ENCODE data around the gene HSFX3. TPM values are rescaled to one million over a fixed set of nuclear protein-coding genes. Genes with fewer than 3 reads are reported as not detected.
"Not testable (repeated sequence)": the region's sequence is repeated elsewhere in the genome, so short reads cannot be mapped to it uniquely, and the experiment has no call there.

Gene HSFX3, protein sequence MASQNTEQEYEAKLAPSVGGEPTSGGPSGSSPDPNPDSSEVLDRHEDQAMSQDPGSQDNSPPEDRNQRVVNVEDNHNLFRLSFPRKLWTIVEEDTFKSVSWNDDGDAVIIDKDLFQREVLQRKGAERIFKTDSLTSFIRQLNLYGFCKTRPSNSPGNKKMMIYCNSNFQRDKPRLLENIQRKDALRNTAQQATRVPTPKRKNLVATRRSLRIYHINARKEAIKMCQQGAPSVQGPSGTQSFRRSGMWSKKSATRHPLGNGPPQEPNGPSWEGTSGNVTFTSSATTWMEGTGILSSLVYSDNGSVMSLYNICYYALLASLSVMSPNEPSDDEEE
- total RNA-seq: not detected

DNA sequence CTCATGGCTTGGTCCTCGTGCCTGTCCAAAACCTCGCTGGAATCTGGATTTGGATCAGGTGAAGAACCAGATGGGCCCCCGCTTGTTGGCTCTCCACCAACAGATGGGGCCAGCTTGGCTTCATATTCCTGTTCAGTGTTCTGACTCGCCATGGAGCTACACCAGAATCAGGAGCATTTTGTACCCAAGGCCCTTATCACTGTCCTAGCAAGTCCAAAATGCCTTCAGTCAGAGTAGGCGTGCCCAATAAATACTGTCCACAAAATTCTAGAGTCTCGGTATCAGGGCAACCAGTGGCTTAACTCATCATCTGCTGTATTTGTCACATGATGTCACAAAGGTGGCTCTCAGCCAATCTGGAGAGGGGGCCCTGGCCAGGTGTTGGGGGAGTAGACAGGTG is at the start of gene HSFX3:
Gene HSFX3 (minus strand): TSS at position 224 of the 400 bp plus-strand sequence. CDS start 72 bp downstream, at position 152.
- not testable (repeated sequence) for H3K4me1 ChIP-seq (ENCODE audit: control insufficient read depth in 1 of 2, low read depth in 2 of 2); H3K27ac ChIP-seq; H3K27me3 ChIP-seq (replicated peaks; ENCODE audit: insufficient read depth); H3K36me3 ChIP-seq; H3K4me3 ChIP-seq; H3K9me3 ChIP-seq; ATAC-seq (ENCODE audit: insufficient number of reproducible peaks, low FRiP score, low read depth); DNase-seq (ENCODE audit: low spot score)

DNA sequence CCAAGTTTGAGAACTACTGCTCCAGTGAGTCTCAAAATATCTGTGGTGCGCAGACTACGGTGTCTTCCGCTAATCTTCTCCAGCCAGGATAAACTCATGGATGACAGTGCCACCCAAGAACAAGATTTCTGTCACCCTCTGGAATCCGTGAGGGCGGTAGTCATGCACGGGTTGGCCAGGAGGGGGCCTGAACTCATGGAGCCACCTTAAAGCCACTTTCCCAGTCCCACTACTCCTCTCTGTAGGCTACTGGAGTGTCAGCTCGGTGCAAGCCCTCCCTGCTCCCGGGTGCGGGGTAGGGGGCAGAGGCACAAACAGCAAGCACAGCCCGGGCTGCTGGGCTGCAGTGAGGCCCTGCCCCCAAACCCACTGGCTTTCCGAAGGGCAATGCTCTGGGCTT is 48.9 kb upstream of the HSFX3 start:
- not testable (repeated sequence) for ATAC-seq (ENCODE audit: insufficient number of reproducible peaks, low FRiP score, low read depth); H3K9me3 ChIP-seq; H3K27me3 ChIP-seq (replicated peaks; ENCODE audit: insufficient read depth); H3K36me3 ChIP-seq; H3K27ac ChIP-seq; DNase-seq (ENCODE audit: low spot score); H3K4me1 ChIP-seq (ENCODE audit: control insufficient read depth in 1 of 2, low read depth in 2 of 2); H3K4me3 ChIP-seq

DNA sequence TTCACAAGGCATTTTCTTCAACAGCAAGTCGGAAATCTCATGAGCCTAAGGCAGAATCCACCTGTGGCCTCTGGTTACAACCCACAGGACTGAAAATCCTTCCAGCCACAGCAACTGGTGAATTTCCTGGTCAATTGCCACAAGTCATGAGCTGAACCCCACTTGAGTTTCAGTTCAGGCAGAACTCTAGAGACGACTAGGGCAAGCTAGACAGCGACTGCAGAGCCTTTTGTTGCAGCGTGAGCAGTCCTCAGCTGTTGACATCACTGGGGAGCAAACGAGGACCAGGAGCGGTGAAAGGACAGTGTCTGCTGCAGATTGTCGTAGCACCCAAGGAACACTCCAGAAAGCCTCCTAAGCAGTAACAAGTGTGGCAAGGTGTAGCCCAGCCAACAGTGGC is 46.2 kb upstream of the HSFX3 start:
- not testable (repeated sequence) for H3K27me3 ChIP-seq (replicated peaks; ENCODE audit: insufficient read depth); H3K4me1 ChIP-seq (ENCODE audit: control insufficient read depth in 1 of 2, low read depth in 2 of 2); H3K4me3 ChIP-seq; H3K9me3 ChIP-seq; H3K27ac ChIP-seq; H3K36me3 ChIP-seq; DNase-seq (ENCODE audit: low spot score); ATAC-seq (ENCODE audit: insufficient number of reproducible peaks, low FRiP score, low read depth)

DNA sequence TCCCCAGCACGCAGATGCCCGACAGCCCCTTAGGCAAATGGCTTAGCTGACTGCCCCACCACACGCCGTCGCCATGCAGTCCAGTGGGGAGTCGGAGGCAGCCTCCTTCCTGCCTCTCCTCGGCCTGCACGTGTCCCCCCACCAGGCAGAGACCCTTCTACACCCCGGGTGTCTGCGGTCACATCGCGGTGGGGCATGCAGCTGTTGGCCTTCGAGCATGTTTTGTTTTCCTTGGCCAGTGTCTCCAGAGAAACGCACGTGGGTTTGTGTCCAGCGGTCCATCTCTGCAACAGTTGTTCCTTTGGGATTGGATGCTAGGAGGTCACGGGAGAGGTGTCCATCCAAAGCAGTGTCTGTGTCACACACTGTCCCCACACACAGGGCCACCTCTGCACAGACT is 45.5 kb upstream of the HSFX3 start, which contains the start of gene HSFX2:
Gene HSFX2 (minus strand): TSS at position 101 of the 400 bp plus-strand sequence. CDS start 614 bp downstream, outside the sequence.
- not testable (repeated sequence) for H3K36me3 ChIP-seq; H3K4me3 ChIP-seq; H3K27ac ChIP-seq; ATAC-seq (ENCODE audit: insufficient number of reproducible peaks, low FRiP score, low read depth); H3K9me3 ChIP-seq; DNase-seq (ENCODE audit: low spot score); H3K27me3 ChIP-seq (replicated peaks; ENCODE audit: insufficient read depth); H3K4me1 ChIP-seq (ENCODE audit: control insufficient read depth in 1 of 2, low read depth in 2 of 2)

DNA sequence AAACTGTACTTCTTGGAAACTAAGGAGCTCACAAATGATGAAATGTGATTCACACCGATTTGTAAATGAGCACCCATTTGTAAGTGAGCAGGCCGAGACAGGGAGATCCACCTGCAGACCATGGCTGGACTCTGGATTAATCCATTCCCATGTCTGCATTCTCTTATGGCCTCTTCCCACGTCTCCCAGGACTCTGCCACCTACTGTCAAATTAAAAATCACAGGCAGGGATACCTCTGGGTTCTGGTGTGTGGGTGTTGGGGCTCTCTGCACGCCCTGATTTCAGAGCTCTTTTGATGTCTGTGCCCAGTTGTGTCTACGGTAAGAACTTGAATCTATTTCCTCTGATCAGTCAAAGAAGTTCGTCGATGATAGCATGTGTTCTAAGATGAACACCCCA is 41.3 kb upstream of the HSFX3 start:
- not testable (repeated sequence) for H3K27ac ChIP-seq; H3K36me3 ChIP-seq; H3K27me3 ChIP-seq (replicated peaks; ENCODE audit: insufficient read depth); H3K4me3 ChIP-seq; H3K9me3 ChIP-seq; ATAC-seq (ENCODE audit: insufficient number of reproducible peaks, low FRiP score, low read depth); DNase-seq (ENCODE audit: low spot score); H3K4me1 ChIP-seq (ENCODE audit: control insufficient read depth in 1 of 2, low read depth in 2 of 2)

DNA sequence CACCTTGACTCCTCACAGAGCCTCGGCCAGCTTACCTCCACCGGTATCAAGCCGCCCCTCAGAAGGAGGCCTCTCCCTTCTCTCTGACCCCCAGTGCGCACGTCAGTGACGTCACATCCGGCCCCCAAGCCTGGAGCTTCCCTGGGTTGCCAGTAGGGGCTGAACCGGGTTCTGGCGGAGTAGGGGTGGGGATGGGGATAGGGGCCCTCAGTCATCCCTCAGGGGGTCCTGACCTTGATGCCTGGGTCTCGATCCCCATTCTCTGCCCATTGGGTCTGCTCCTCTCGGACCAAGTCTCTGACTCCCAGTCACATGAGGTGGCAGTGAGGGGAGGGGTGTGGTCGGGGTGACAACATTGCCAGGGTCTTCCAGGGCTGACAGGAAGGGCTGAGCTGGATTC is 37.6 kb upstream of the HSFX3 start, which contains the start of gene MAGEA9B:
Gene MAGEA9B (minus strand): TSS at position 101 of the 400 bp plus-strand sequence. CDS start 4,280 bp downstream, outside the sequence.
- ATAC-seq (ENCODE audit: insufficient number of reproducible peaks, low FRiP score, low read depth); DNase-seq (ENCODE audit: low spot score); H3K27ac ChIP-seq; H3K4me1 ChIP-seq (ENCODE audit: control insufficient read depth in 1 of 2, low read depth in 2 of 2); H3K27me3 ChIP-seq (replicated peaks; ENCODE audit: insufficient read depth); H3K9me3 ChIP-seq; H3K4me3 ChIP-seq; H3K36me3 ChIP-seq: not testable (repeated sequence)

DNA sequence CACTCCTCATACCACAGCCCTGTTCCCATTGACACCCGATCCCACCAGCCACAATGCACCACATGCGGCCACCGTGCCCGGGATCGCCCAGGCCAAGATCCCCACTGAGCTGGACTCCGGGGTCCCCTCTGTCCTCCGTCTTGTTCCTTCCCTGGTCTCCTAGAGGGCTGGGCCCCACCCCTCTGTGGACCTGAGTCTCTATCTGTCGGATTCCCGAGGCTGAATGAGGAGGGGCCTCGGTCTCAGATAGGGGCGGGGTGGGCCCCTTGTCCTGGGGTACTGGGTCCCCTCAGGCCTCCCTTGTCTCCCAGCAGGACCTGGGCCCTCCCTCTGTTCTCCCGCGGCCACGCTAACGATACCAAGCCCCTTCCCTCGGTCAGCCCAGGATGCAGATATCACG is 35.9 kb upstream of the HSFX3 start:
- H3K27me3 ChIP-seq (replicated peaks; ENCODE audit: insufficient read depth); H3K36me3 ChIP-seq; H3K27ac ChIP-seq; H3K4me1 ChIP-seq (ENCODE audit: control insufficient read depth in 1 of 2, low read depth in 2 of 2); ATAC-seq (ENCODE audit: insufficient number of reproducible peaks, low FRiP score, low read depth); H3K9me3 ChIP-seq; DNase-seq (ENCODE audit: low spot score); H3K4me3 ChIP-seq: not testable (repeated sequence)

DNA sequence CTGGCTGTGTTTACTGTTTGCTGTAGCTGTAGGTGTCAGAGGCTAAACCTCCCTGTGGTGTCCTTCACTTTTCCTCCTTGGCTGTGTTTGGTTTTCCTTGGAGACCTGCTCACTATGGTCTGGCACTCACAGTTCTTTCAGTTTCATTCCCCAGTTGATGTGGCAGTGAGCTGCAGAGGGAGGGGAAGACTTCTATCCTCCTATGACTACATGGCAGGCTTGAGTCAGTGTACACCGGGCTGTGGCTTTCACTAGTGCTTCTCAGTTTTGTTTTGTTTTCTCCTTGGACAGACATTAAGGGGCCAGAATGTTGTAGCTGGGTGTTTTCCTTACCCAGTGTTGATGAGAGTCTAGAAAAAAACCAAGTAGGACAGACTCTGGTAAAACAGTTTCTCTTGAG is 23.7 kb upstream of the HSFX3 start:
- H3K9me3 ChIP-seq; ATAC-seq (ENCODE audit: insufficient number of reproducible peaks, low FRiP score, low read depth); H3K4me3 ChIP-seq; H3K27ac ChIP-seq; H3K4me1 ChIP-seq (ENCODE audit: control insufficient read depth in 1 of 2, low read depth in 2 of 2); H3K27me3 ChIP-seq (replicated peaks; ENCODE audit: insufficient read depth); DNase-seq (ENCODE audit: low spot score); H3K36me3 ChIP-seq: not testable (repeated sequence)

DNA sequence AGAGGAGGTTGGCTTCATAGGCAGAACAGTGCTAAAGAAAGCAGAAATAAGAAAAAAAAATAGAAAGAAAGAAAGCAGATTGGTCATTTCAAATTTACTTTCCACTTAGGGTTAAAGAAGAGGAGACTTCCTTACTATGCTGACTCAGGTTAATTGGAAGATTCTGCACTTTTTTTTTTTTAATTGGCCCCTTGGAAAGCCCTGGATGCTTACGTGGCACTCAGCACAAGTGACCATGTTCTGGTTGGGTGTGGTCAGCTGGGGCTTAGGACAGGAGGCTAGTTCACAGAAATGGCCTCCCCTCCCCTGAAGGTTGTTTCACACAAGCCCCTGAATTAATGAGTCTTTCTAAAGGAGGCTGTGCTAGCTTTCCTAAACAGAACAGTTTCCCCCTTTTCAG is 23.0 kb upstream of the HSFX3 start:
- H3K4me3 ChIP-seq: no peak overlapping the region
- DNase-seq (ENCODE audit: low spot score): no peak
- no peaks in the 10 kb centered on the region for H3K9me3 ChIP-seq
- H3K27me3 ChIP-seq (replicated peaks; ENCODE audit: insufficient read depth): no peaks in the 10 kb centered on the region
- TF ChIP-seq, protein P1, sequence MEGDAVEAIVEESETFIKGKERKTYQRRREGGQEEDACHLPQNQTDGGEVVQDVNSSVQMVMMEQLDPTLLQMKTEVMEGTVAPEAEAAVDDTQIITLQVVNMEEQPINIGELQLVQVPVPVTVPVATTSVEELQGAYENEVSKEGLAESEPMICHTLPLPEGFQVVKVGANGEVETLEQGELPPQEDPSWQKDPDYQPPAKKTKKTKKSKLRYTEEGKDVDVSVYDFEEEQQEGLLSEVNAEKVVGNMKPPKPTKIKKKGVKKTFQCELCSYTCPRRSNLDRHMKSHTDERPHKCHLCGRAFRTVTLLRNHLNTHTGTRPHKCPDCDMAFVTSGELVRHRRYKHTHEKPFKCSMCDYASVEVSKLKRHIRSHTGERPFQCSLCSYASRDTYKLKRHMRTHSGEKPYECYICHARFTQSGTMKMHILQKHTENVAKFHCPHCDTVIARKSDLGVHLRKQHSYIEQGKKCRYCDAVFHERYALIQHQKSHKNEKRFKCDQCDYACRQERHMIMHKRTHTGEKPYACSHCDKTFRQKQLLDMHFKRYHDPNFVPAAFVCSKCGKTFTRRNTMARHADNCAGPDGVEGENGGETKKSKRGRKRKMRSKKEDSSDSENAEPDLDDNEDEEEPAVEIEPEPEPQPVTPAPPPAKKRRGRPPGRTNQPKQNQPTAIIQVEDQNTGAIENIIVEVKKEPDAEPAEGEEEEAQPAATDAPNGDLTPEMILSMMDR (IDR thresholded peaks at IDR 0.05): no peak
- no peaks in the 10 kb centered on the region for H3K36me3 ChIP-seq
- ATAC-seq (ENCODE audit: insufficient number of reproducible peaks, low FRiP score, low read depth): no peak
- H3K4me1 ChIP-seq (ENCODE audit: control insufficient read depth in 1 of 2, low read depth in 2 of 2): peaks cover 0 to 14% of the 10 kb centered on the region in 2 donors
- no peak overlapping the region for H3K27ac ChIP-seq

All from thoracic aorta (tissue), 2 donors.